ENCODE results near the gene CUL2.
A peak's percentile ranks its signal among the peaks of the same experiment; 100 is the strongest.

CUL2 gene

DNA sequence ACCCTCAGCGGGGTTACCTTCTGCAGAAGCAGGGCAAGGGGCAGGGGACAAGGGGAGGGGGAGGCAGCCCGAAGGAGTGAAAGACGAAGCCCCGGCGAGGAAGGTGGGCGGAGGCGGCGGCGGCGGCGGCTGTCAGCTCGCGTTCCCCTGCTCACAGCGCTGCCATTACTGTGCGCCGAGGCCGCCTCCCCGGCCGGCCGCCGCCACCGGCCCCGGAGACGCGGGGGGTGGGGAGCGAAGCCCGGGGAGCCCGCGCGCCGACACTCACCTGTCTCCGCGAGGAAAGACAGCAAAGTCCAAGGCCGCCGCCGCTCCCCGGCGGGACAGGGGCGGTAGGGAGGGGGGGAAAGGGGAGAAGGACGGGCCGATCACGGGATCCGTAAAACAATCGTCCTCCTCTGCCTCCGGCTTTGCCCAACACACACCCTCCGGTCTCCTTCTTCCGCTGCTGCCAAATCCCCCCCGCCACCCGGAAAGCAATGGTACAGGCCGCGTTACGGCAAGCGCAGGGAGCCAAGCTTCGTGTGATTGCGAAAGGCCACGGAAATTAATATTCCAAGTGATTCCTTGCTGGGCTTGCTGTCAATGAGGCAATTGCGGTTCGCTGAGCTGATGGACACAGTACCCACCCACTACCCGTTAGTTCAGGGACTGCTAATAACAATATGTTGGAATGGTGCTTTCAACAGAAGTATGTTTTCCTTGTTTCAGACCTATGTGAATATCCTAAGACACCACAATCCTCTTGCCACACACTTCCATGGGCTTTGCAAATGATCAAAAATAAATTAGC is at the start of gene CUL2:
CUL2 (minus strand) TSS at position 180 of the 793 bp plus-strand sequence. CDS start 19,024 bp downstream, outside the sequence.
- DNase-seq: peak; percentile 83 to 99 (median 94)
- intact Hi-C loops (cut with DNase I): loop anchor here (2.0 kb wide), 1 partner anchor 36 kb away; the partner anchor contains the start of gene CREM

DNA sequence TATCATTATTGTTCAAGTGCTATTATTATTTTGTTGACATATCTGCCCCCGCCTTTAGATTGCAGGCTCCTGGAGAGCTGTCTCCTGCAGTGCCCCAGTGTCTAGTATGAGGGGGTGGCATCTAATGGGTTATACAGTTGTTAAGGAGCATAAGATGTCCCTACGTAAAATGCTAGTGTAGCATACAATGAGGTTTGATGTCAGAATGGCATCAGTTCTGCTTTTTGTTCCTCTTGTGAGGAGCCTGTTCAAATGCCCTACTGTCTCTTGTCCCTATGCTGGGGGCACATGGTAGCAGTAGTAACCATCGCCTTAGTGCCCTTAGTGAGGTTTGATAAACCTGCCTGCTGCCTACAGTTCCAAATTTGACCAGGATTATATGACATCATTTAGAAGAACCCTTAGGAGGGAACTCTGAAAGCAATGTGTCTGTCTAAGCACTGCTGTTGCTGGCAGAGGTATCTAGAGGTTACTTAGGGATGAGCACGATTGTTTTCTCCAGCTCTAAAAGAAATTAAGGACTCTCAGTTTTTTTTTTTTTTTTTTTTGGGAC is 46.2 kb upstream of the CUL2 start:
- DNase-seq: no peak
- intact Hi-C loops (cut with DNase I): no loop called here

DNA sequence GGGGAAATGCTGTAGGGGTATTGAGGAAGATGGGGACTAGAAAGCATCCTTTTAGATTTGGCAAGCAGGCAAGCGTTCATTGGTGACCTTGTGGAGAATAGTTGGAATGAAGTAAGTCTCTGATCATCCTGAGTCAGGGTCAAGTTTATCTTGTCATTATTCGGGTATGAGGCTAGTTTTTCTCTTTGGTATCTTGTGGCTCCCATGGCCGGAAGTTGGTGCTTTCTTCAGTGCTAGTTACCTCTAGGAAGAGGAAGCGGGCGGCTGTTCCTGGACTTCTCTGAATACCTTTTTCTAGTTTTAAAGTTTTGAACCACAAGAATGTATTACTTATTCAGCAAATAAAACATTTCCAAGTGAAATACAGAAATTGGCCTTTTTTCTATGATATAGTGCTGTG is 45.7 kb upstream of the CUL2 start:
- intact Hi-C loops (cut with DNase I): no loop called here
- DNase-seq: no peak

DNA sequence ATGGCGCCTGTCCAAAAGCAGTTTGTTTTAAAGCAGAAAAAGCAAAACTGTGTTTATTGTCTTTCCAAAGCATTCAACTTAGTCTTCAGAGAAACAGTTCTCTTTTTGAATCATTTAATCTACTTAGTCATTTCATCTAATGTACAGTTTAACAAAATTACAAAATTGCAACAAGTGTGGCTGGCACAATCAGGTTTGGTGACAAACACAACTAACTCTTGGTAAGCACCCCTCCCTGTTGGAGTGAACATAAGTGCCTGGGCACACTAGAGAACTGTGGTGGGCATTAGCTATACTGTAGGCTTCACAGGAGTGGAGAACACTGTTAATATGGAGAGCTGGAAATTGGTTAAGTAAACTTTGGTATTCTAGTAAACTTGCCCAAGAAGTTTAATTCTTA is 43.4 kb upstream of the CUL2 start:
- no peak for DNase-seq
- intact Hi-C loops (cut with DNase I): no loop called here

DNA sequence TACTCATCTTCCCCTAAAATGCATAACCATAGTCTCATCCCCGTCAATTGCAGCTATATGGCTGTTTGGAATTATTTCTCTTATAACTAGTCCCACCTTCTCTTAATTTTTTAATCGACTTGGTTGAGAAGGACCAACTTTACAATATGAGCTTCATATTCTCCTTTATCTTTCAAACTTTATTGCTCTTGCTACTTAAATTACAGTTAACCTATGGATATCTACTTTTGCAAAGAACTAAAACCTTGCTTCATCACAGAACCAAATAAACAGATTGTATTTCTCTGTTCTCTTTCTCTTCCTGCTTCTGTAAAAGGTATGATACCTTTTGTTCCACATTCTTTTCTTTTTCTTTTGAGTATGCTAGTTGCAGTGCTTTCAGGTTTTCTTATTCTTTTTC is 42.6 kb upstream of the CUL2 start:
- intact Hi-C loops (cut with DNase I): no loop called here
- DNase-seq: no peak

DNA sequence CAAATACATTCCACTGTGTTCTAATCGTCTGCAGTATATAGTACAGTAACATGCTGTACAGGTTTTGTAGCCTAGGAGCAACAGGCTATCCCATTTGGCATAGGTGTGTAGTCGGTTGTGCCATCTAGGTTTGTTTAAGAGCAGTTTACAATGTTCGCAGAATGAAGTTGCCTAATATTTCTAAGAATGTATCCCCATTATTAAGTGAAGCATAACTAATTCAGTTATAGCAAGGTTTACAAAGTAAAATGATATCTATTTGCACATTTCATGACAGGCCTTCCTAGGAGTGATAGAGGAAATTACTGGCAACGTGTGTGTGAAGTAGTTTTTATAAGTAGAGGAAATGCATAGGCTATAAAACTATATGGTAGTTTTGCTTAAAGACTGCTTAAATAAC is 40.5 kb upstream of the CUL2 start:
- intact Hi-C loops (cut with DNase I): no loop called here
- DNase-seq: no peak

DNA sequence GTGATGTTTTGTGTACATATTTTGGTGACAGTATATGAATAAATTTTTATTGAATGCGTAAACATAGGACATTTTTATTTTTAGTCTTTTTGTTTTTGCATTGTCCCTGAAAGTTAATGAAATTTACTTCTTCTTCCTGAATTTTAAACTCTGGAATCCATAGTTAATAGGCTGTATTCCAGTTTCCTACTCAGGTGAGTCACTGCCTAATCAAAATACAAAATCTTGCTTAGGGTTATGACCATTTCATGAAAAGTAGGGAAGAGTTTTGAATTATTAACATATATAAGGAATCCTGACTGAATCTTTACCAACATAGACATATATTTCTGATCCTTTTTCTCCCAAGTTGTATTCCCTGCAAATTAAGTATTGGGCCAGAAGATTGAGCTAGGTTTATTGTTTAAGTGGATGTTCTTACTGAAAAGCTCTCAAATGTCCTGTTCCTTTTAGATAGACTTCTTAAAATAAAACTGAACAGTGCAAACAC is 39.1 kb upstream of the CUL2 start:
- intact Hi-C loops (cut with DNase I): loop anchor here (10.0 kb wide), 1 partner anchor 206 kb away; the partner anchor contains the start of gene CCNY
- DNase-seq: no peak

DNA sequence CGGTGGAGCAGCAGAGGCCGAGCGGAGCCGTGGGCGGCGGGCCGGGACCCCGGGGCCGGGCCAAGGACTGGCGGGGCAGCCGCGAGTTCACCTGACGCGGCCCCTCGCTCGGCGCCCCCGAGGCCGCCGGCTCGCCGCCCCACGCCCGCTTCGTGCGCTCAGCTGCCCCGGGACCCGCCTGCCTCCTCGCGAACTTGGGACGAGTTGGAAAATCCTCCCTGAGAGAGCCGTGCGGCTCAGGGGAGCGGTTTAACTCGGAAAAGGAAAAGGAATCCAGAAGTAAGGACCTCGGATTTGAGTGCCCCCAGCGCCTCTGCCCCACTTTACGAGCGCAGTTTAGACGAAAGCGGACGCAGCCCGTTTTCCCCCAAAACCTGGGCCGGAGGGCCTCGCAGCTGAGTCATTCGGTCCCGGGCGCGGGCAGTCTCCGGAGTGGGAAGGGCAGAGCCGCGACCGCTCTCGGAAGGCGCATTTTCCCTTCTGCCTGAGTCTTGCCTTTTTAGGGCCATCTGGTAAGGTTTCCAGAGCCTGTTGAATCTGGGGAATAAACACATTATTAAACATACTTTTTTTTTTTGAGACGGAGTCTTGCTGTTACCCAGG is 37.2 kb upstream of the CUL2 start:
- peak; percentile 34 to 89 (median 50) for DNase-seq
- intact Hi-C loops (cut with DNase I): loop anchor here (2.0 to 10.0 kb wide), 3 partner anchors 37 to 207 kb away; partner anchors contain the start of genes CCNY and CUL2

DNA sequence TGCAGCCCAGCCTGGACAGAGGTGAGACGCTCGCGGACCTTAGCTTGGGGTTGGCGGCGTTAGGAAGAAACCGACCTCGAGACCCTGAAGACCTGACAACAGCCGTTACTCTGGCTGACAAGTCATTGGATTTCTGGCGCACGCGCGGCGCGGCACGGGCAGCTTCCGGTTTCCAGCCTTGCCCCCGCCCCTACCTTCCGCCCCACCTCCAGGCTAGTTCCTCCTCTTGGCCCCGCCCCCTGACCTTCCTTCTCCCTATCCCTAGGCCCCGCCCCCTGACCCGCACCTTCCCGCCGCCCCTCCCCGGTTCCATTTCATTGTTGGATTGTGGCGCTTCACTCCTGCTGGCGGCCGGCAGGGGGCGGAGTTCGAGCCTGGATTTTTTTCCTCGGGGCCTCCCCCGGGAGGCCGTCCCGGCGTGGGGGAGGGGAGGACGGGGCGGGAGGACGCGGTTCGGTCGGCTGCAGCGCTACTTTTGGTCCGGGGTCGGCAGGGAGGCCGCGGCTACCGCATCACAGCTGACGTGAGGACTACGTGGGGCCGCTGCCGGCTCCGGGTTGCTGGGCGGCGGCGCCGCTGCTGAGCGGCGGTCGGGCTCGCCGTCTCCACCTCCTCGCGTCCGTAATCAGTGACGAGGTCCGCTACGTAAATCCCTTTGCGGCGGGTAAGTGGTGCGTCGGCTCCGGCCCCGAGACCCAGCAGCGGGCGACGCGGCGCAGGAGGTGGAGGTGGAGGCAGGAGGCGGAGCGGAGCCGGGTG is 36.6 kb upstream of the CUL2 start, which contains the start of gene CREM:
CREM (plus strand) TSS at position 317 of the 759 bp plus-strand sequence. CDS start 10,990 bp downstream, outside the sequence.
- DNase-seq: peak; percentile 91 to 99 (median 94)
- intact Hi-C loops (cut with DNase I): loop anchor here (2.0 to 10.0 kb wide), 3 partner anchors 36 to 208 kb away; partner anchors contain the start of genes CCNY and CUL2

DNA sequence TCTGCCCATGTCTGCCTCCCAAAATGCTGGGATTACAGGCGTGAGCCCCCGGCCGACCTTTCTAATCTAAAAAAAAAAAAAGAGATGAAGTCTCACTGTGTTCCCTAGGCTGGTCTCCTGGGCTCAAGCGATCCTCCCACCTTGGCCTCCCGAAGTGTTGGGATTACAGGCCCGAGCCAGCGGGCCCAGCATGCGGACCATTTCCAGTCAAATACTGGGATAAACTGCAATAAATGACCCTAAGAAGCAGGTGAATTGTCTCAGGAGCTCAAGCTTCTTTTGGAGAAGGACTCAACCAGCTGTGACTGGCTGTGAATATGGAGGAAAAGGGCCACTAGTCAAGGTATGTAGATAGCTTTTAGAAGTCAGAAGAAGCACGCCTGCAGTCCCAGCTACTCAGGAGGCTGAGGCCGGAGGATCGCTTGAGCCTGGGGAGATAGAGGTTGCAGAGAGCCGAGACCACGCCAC is 36.0 kb upstream of the CUL2 start:
- DNase-seq: peak in 1 of 10 donors; percentile 55
- intact Hi-C loops (cut with DNase I): loop anchor here (2.0 to 10.0 kb wide), 3 partner anchors 35 to 209 kb away; partner anchors contain the start of genes CCNY and CUL2

DNA sequence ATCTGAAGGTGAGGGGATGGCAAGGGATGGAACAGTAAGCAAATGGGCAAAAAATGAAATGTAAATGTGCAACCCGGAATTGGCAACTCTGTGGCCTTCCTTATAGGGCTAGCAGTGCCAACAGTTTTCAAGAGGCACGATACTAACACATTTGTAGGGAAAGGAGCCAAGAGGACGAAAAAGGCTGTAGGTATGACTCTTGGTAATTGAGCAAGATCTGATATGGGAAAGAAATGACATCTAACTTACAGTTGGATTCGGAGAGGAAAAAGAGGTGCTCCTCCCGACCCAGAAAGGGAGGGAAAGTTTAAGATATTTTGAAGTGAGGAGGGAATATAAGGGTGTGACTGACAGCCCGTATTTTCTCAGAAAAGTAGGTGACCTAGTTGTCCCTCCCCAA is 34.4 kb upstream of the CUL2 start:
- DNase-seq: no peak
- intact Hi-C loops (cut with DNase I): loop anchor here (5.0 to 10.0 kb wide), 2 partner anchors 210 to 518 kb away; partner anchors contain the start of genes CCNY and FZD8

DNA sequence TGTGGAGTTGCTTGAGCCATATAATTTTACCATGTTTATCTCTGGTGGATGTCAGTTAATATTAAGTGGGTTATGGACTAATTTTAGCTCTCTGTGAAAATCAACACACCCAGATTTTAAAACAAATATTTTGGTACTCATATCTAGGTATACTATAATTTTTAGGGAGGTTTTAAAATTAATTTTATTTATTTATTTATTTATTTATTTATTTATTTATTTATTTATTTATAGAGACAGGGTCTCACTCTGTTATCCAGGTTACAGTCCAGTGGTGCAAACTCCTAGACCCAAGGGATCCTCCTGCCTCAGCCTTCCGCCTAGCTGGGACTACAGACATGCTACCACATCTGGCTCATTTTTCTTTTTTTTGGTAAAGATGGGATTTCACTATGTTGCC is 29.2 kb upstream of the CUL2 start:
- no peak for DNase-seq

DNA sequence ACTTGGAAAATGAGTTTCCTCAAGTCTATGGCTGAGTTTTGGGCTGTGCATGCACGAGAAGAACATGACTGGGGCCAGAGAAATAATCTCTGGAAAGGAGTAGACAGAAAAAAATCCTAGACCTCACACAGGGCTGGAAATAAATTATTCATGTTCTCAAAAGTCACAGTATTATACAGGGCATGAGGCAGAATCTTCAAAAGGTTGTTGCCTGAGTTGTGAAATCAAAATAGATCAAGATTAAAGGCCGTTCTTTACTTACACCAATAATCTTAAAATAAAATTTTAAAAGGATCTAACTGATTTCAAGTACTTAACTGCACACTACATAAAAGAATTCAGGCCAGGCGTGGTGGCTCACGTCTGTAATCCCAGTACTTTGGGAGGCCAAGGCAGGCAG is 22.4 kb upstream of the CUL2 start:
- no peak for DNase-seq
- intact Hi-C loops (cut with DNase I): no loop called here

More for the DNA sequence above, 29.2 kb upstream of the CUL2 start:
- intact Hi-C loops (cut with DNase I): no loop called here

DNA sequence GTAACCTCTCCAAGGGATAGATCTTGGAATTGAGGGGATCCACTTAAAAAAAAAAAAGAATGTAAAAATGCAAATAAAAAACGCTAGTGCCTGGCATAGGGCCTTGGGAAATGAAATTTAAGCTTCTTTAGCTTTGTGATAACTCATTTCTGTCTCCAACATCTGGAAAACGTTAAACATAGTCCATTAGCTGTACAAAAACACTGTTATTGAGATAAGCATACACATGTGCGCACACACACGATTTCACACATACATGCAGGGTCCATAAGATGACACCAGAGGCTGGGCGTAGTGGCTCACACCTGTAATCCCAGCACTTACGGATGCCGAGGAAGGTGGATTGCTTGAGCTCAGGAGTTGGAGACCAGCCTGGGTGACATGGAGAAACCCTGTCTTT is 13.7 kb upstream of the CUL2 start:
- no peak for DNase-seq

DNA sequence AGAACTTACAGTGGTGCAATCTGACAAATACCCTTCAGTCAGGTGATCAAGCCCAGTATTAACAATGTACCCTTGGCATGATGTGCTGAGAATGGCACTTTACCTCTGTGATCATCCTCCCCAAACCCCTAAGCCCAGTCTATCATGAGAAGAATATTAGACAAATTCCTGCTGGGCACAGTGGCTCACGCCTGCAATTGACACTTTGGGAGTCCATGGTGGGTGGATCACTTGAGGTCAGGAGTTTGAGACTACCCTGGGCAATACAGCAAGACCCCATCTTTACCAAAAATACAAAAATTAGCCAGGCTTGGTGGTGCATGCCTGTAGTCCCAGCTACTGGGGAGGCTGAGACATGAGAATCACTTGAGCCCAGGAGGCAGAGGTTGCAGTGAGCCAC is 7.4 kb upstream of the CUL2 start:
- intact Hi-C loops (cut with DNase I): no loop called here
- DNase-seq: no peak

More for the DNA sequence above, 13.7 kb upstream of the CUL2 start:
- intact Hi-C loops (cut with DNase I): no loop called here

DNA sequence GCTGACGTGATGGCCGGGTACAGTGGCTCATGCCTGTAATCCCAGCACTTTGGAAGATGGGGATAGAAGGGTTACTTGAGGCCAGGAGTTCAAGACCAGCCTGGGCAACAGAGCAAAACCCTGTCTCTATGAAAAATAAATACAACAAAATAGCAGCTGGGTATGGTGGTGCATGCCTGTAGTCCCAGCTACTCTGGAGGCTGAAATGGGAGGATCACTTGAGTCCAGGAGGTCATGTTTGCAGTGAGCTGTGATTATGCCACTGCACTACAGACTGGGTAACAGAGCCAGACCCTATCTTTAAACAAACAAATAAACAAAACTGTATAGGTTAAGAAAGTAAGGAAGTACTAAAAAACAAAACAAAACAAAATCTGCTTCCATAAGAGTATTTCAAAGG is 6.2 kb upstream of the CUL2 start:
- intact Hi-C loops (cut with DNase I): no loop called here
- no peak for DNase-seq

DNA sequence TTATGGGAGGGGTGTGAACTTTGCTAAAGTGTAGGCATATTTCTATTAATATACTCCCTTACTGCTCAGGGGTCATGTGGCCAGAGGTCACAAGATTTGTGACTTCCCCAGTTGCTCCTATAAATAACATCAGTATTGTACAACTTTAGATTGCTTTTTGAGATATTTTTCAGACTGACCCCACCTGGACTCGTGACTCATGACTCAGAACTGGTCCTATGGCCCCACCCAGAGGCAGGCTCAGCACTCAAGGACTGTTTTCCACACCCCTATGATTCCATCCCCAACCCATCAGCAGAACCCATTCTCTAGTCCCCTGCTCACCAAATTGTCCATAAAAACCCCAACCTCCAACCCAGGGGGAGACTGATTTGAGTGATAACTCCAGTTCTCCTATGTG is 2.7 kb upstream of the CUL2 start:
- DNase-seq: no peak
- intact Hi-C loops (cut with DNase I): no loop called here

DNA sequence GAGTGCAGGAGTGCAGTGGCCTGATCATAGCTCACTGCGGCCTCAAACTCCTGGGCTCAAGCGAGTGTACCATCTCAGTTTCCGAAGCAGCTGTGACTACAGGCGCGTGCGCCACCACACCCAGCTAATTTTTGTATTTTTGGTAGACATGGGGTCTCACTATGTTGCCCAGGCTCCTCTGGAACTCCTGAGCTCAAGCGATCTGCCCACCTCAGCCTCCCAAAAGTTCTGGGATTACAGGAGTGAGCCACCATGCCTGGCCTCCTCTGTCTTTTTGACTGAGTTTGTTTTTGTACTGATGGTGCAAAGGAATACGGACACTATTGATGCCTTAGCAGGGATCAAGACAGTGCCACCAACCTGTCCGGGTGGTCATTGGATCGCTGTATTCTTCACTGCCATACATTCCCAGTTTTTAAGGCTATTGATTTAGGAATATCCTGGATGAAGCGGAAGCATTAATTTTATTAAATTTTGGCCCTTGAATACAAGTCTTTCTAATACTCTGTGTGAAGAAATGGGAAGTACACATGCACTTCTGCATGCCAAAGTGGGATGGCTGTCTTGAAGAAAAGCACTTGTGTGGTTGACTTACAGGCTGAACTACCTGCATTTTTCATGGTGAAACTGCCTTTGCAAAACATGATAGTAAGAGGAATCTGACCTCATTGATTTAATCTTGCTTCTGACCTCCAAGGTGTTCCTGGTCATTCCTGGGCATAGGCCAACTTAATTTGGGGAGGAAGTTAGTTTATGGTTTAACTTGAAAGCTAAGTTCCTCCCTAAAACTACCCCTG is 2.1 kb upstream of the CUL2 start:
- intact Hi-C loops (cut with DNase I): loop anchor here (2.0 kb wide), 1 partner anchor 35 kb away; the partner anchor contains the start of gene CREM
- peak in 1 of 10 donors; percentile 25 for DNase-seq

DNA sequence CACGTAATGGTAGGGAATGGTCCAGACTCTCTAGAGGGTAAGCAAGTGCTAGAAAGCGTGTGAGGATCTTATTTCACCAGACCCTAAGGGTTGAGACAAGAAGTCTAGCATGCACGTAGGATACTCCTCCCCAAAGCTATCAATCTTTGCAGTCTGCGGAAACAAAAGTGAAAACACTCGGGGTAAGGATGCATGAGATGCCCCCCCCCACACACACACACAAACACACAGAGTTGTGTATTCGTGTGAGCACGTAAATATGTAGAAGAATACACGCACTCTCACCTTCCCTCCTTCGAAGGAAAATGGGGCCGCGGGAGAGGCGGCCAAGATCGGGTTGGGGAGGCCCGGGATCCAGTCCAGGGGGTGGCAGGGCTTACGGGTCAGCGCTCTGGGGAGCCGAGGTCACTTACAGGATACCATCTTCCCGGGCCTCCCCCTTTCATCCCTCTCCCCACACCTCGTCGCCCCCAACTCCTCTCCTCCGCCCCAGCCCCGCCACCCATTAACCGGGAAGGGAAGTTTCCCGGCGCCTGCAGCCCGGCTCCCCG is 455 bp downstream of the CUL2 start:
- intact Hi-C loops (cut with DNase I): loop anchor here (2.0 kb wide), 1 partner anchor 37 kb away; the partner anchor contains the start of gene CREM
- DNase-seq: peak in 4 of 10 donors; percentile 9 to 87 (median 78)
